Right renal cortex interstitium (tissue), 3 donors: ENCODE results near the gene FNBP1. TPM values are rescaled to one million over a fixed set of nuclear protein-coding genes. Genes with fewer than 3 reads are reported as not detected.
"Not testable (repeated sequence)": the region's sequence is repeated elsewhere in the genome, so short reads cannot be mapped to it uniquely, and the experiment has no call there.

ENCODE experiments used
- DNase-seq, 3 donors: peaks; one replicate each; pipeline ENCODE4 v3.0.0-alpha.2; 2013; ENCODE audit warnings: low read depth in 3 of 3, low spot score in 2 of 3
- polyA plus RNA-seq, 3 donors: library from polyadenylated mRNA; unstranded; fragments of 120-200 nt; gene quantifications; one replicate each; pipeline ENCODE4 v1.2.1, GENCODE V29; 2013; ENCODE audit not compliant: insufficient read length in 3 of 3

FNBP1 gene
- polyA plus RNA-seq, 3 donors, result 45.0 to 51.4 (median 51.1) TPM

DNA sequence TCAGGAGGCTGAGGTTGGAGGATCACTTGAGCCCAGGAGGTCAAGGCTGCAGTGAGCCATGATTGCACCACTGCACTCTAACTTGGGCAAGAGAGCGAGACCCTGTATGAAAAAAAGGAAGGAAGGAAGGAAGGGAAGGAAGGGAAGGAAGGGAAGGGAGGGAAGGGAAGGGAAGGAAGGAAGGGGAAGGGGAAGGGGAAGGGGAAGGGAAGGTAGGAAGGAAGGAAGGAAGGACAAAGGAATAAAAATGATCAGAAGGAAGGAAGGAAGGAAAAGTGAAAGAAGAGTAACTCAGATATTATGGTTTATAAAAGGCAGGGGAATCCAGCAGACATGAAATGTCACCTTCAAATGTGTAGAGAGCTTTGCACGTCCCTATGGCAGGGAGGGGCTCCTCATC is 143.4 kb downstream of the FNBP1 start:
- DNase-seq, result no peak

DNA sequence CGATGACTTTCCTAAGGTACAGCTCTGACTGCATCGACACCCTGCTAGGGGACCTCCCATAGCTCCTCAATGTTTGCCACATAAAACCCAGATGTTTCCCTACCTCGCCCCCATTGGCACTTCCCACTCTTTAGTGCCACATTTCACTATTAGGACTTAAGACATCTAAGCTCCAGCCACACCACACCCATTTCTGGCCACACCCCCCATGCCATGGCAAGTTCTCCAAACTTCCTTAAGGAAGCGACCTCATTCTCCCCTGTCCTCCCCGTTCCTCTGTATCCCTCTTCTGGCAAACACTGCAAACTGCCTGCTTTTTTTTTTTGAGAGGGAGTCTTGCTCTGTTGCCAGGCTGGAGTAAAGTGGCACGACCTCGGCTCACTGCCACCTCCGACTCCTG is 144.8 kb downstream of the FNBP1 start:
- no peak for DNase-seq

DNA sequence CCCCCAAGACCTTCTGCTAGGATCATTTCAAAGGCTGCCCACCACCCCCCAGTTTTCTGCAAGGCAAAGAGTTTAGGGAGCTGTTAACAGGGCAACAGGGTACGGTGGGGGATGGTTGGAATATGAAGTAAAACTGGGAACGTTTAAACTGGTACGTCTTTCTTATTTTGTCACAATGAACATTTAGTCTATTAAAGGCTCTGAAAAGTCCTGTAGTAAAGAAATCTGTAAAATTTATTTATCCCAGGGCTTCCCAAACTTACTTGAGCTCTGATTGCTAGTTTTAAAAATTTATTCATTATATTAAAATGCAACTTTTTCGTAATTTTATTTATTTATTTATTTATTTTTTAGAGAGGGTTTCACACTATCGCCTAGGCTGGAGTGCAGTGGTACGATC is 145.7 kb downstream of the FNBP1 start:
- DNase-seq, result no peak

DNA sequence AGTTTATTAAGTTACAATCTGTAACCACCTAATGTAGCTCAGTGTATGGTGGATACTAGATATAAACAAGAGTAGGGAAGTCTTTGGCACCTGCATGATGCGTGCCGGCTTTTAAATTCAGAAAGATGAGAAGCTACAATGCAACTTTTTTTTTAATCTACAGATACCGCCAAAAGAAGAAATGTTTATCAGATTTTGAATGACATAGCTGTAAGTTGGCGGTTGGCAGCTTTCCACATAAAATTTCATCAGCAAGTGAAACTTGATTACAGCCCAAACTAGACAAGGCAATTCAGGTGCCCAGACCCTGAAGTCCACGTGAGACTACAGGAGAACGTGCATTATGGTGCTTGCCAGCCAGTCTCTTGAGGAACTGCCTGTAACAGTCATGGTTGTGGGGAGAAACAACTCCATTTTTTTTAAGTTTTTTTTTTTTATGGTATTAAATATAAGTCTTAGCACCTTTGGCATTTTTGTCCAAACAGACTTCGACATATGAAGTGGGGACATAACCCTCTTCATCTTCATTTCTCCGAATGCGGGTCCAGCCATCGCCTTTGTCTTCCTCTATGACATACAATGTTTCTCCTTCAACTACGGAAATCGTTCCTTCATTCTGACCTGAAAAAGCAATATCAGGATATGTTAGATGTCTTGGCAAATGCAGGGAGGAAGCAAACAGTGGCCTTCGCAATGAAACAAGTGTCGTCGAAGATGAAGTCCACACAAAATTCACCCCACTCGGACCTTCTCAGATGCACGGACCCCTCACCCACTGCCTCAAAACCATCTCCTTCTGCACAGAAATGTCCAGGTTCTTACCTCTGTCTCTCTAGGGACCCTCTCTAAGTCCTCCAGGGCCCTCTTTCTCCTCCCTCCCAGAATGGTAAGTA is 147.4 kb downstream of the FNBP1 start:
- DNase-seq, result no peak

DNA sequence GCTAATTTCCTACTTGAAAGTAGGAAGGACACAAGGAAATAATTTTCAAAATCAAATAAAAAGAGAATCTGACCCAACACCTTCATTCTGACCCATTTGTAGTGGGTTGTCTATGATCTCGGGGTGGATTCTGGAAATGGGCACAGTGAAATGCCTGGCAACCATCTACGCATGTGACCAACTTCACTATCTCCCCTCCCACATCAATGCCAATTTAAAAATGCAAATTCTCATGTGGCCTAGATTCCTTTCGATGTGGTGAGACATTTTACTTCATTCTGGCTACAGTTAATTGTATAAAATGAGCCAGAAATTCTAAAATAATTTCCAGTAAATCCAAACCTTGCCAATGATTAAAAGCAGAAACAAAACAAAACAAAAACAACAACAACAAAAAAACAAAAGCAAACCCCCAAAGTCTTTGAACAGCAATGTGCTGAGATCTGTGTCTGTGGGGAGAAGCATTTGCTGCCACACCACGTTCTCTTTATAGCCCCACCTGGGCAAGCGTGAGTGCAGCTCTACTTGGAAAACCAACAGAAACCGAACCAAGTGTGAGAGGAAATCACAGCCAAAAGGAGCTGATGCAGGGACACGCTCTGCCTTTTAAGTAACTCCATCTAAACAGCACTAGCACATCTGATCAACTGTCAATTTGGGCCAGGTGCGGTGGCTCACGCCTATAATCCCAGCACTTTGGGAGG is 148.7 kb downstream of the FNBP1 start:
- DNase-seq, result no peak

DNA sequence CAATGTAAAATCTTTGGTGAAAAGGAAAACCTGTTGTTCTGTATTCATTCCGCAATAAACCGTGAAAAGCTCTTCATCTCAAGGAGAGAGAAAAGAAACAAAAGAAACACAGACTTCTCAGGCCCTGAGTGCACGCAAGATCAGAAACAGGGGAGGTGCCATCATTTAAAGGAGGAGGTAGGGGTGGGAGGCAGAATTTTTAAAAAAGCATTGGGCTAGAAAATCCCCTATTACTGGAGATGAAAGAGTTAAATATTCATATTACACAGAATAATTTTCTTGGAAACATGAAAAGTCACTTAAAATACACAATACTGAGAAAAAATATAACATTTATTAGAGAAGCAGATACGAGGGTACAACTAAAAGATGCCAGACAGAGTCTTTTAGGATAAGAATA is 151.4 kb downstream of the FNBP1 start:
- DNase-seq, result no peak

DNA sequence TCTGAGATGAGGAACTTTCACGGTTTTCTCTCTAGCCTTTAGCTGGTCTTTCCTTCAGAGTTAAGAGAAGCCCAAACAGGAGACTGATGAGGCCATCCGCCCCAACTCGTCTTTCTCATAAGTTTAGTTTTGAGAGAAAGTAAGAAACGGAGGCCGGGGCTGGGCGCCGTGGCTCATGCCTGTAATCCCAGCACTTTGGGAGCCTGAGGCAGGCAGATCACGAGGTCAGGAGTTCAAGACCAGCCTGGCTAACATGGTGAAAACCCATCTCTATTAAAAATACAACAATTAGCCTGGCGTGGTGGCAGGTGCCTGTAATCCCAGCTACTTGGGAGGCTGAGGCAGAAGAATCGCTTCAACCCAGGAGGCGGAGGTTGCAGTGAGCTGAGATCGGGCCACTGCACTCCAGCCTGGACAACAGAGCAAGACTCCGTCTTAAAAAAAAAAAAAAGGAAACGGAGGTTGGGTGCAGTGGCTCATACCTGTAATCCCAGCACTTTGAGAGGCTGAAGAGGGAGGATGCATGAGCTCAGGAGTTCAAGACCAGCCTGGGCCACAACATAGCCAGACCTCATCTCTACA is 152.2 kb downstream of the FNBP1 start:
- DNase-seq, result not testable (repeated sequence)

DNA sequence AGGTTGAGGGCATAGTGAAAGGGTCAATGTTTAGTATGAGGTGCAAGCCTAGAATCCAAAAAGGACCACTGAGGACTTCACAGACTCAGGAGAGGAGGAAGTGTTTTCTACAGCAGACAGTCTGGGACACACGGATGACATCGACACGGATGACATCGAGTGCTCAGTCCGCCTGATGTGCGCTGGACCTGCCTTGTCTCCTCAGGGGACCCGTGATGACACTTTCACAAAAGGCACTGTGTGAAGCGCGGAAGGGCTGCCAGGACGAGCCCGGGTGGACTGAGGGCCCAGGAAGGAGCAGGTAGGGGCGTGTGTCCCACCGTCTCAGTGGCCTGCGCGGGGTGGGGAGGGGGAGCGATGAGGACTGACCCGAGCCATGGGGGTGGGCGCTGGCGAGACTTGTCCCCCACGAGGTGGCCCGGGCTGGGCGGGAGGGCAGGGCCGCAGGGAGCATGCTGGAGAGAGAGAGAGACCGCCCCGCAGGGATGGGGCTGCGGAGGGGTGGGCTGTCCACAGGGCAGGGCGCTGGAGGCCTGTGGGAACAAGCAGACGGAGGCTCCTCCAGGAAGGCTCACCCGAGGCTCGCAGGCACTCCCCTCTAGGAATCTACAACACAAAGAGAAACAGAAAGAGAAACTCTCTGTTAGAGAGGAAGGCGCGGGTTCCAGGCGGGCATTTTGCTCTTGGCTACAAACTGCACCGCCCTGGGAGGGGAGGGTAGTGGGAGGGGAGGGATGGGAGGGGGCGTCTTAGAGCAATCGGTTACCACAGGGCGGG is 152.9 kb downstream of the FNBP1 start:
- no peak for DNase-seq

DNA sequence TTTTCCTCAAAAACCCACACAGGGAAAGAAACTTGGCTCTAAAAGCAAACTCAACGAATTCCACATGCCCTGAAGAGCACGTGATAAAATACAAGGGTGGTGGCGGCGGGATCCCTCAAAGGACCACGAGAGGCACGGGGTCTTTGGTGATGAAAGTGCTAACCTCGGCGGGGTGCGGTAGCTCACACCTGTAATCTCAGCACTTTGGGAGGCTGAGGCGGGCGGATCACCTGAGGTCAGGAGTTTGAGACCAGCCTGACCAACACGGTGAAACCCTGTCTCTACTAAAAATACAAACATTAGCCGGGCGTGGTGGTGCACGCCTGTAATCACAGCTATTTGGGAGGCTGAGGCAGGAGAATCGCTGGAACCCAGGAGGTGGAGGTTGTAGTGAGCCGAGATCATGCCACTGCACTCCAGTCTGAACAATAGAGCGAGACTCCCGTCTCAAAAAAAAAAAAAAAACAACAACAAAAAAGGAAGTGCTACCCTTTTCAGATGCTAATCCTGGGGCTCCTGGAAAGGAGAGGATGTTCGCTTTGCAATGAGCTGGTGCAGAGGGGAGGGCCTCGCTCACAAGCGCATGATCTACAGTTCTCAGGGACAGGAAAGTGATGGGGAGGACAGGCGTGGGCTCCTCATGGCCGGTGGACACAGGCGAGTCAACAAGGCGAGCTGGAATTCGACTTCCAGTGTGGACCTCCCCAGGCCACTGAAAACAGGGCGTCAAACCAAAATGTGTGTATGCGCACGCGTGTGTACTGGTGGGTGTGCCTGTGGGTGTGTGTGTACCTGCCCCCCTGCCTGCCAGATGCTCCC is 153.7 kb downstream of the FNBP1 start:
- DNase-seq, result no peak

DNA sequence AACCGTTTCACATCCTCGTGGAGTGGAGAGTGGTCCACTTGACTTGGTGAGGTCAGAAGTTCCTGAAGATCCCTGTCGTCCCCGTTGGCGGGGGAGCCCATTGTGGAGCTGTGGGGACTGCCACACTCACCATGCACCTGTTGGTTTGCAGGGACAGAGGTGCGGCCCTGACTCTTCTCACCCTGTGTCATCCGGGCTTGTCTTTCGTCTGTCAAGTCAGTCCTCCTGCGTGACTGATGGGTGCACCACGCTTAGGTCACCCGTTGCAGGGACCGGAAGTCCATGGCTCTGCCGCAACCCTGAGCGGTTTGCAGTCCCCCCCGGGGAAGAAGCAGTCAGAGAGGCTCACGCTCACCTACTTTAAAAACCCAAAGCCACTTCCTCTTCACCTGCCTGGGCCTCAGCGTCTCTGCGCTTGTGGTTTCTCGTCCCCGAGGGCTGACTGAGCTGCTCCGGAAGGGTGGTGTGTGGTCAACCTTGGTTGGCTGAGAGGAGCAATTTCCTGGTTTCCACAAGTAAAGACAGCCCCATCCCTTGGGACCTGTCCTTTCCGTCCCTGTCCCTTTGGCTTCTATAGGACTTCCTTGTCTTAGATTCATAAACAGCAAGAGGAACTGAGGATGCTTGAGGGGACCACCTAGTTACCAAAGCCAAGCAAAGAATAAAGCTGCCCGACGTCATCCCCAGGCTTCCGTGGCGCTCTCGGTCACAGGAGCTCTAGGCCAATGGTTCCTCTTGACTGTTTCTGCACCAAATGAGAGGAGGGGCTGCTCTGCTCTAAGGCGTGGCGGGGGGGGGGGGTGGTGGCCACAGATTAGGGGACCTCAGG is 154.5 kb downstream of the FNBP1 start:
- no peak for DNase-seq

DNA sequence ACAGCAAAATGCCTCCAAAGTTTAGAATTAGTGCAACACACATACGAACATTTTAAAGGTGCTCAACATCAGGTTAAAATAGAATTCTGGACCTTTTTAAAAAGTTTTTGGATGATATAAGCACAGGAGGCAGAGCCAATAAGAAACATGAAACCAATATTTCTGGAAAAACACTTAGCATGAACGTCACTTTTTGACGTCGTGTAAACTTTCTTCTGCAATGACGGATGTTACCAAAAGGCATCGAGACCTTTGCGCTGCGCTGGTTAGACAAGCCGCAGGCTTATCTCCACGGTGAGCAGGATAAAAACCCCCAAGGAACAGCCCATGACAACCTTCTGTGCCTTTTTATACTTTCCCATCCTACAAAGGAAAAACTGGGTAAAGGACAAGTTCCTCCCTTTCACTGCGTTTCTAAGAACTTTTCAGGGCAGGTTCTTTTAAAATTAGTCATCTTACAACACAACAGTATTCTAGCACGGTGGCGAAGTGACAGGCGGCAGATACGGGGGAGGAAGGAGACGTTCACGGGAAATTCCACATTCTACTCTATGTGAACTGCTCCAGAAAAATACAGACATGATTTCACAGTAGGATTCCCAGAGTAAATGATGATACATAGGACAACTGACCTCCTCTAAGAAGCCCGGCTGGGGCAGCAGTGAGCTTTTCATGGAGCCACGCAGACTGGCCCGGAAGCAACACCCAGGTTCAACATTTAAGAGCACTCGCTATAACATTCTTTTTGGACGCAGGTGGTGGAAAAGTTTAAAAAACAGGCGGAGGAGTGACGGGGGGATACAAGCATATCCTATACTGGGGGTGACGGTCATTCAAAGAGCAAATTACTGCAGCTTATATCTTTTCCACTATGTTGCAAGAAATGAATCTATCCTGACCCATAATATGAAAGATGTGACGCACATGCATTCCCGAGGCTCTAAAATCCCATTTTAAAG is 155.4 kb downstream of the FNBP1 start:
- no peak for DNase-seq

DNA sequence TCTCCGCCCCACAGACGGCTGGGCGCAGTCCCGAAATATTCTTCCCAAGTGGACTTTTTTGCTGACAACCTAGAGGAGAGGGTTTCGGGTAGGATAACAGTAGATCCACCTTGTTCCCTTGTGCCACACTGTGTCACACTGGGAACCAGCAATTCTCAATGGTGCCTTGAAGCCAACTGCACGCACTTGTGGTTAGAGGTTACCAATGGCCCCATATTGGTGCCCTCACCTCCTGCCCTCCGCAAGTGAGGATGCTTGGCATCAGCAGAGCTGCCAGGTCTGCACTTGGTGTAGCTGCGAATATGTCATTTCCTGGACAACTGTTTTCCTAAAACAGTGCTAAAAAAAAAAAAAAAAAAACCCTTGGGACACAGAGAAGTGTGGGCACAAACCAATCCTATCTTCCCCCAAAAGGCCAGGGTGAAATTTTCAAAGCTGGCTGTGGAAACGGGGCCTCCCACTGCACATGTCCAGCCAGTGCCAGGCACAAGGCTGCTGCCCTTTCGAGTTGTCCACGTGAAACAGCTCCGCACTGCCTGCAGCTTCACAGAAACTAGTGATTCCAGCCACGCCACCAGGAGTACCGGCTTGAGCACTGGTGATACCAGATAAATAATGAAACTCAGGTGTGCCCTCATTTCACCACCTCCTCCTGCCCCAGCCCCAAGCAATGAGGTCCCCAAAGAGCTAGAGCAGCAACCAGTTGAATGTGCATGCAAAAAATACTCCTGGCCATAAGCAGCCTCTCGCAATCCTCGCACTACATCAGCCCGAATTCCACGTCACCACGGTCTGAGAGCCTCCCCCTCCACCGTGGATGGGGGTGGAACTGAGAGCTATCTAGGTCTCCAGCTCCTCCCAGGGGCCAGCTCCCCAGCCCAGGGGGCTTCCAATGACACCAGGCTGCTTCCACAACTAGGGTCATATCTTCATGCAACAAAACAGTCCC is 156.5 kb downstream of the FNBP1 start:
- no peak for DNase-seq

DNA sequence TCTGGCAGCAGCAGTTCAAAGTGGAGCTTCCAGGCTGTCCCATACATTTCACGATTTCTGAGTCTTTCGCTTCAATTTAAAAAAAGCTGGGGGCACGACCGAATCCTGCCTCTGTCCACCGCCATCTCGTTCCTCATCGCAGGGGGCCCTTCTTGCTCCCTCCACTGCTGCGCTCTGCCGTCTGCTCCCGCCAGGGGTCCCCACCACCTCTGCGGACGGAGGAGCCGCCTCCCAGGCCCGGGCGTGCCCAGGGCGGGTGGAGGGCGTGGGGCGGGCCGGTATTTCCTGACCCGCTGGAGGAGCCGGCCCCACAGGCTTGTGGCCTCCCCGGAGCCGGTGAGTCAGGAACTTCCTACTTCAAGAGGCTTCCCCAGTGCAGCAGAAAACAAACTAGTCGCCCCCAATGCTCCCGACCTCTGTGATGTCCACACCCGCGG is 157.3 kb downstream of the FNBP1 start:
- peak in 1 of 3 donors; percentile 59 for DNase-seq

DNA sequence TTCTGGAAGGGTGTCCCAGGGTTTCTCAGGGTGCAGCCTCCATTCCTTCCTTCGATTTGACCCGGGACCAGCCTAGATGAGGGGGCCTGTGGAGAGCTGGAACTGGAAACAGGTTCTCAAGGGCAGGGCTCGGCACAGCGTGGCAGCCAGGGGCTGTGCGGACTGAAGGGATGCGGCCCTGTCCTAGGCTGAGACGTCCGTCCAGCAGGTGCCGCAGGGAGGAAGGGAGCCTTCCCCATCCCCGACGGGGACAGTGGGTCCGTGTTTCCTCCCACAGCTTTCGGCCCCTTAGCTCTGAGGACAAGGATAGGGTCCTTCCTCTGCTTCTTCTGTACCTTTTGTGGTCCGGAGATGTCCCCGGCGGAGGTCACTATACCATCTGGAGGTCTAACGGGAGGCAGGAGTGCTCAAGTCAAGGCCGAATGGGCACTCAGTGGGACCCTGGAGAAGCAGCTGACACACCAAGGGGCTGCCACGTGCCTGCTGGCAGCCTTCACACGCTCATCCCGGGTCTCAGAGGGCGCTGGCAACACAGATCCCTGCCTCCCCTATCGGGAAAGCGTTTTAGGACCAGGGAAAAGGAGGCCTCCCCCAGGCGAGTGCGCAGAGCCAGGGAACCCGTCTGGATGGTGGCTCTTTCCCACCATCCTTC is 157.8 kb downstream of the FNBP1 start:
- DNase-seq, result no peak

DNA sequence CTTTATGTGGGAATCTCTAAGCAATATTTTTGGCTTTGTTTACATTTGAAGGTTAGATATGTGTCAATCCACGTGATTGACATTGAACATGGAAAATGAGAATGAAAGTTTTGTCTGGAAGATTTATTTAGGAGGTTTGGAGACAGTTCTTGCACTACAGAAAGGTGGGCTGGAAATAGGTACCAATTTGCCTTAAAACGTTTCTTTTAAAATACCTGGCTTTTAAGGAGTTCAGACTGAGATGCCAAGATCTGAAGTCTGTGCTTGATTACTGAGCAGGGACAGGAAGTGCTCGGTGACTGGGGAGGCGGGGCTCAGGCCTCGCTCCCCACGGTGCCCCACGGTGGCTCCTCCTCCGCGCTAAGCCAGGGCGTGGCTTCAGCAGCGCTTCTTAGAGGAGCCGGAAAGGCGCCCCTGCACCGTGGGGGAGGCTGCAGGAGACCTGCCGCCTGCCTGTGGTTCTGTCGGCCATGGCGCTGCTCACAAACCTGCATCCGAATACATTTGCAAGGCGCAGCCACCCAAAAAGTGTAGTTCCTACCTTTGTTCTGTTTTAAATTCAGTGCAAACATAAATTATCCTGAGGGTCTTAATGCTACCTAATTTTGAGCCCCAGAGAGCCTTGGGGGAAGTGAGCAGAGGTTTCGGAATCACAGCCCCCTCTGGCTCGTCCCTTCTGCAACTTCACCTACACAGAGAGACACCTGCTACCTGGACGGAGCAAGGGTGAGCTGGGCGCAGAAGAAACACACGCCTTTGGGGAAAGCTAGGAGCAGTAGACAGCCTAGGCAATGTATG is 158.6 kb downstream of the FNBP1 start:
- peak in 2 of 3 donors; percentile 67 to 82 for DNase-seq
